Neutrophil (primary cell): ENCODE results near the gene MTPN.

ENCODE experiments used
- H3K27ac ChIP-seq: fragments of 200-600 bp; sonication (generic); 2 replicates; pipeline ENCODE4 v1.5.1; 2016; ENCODE audit warnings: mild to moderate bottlenecking, moderate library complexity
- H3K27me3 ChIP-seq: fragments of 200-600 bp; sonication (generic); 2 replicates; pipeline ENCODE4 v1.6.0; 2016; ENCODE audit warnings: mild to moderate bottlenecking
- H3K36me3 ChIP-seq: fragments of 200-600 bp; sonication (generic); 2 replicates; pipeline ENCODE4 v1.5.1; 2017
- H3K4me1 ChIP-seq, 2 experiments: fragments of 200-600 bp in 1 of 2; sonication (generic) in 1 of 2; 1 replicate in 1 of 2; 2 replicates in 1 of 2; pipeline versions ENCODE4 v1.5.1 to v1.6.1; 2013 to 2016; ENCODE audit warnings: low read depth in 1 of 2, low read length in 1 of 2, mild to moderate bottlenecking in 1 of 2, moderate library complexity in 1 of 2; ENCODE audit not compliant: control insufficient read depth in 1 of 2, insufficient read depth in 1 of 2
- H3K4me3 ChIP-seq, 2 experiments: fragments of 200-600 bp in 1 of 2; sonication (generic) in 1 of 2; 1 replicate in 1 of 2; 2 replicates in 1 of 2; pipeline ENCODE4 v1.5.1; 2013 to 2016; ENCODE audit warnings: low read depth in 1 of 2, low read length in 1 of 2, mild to moderate bottlenecking in 1 of 2, moderate library complexity in 1 of 2
- H3K9me3 ChIP-seq: fragments of 200-600 bp; sonication (generic); 2 replicates; pipeline ENCODE4 v1.5.1; 2016
- CTCF ChIP-seq: fragments of 200-600 bp; sonication (generic); IDR thresholded peaks from 2 replicates; pipeline ENCODE4 v1.5.1; 2016; ENCODE audit warnings: antibody characterized with exemption

The MTPN gene

GRCh38 chr7:135995748-135996147 is 18.6 kb upstream of the MTPN start:
- Histone ChIP-seq H3K27ac (no peak overlapping the region), H3K36me3 (no peaks in the 10 kb centered on the region), H3K9me3 (no peaks in the 10 kb centered on the region), H3K4me1 (no peaks in the 10 kb centered on the region), H3K27me3 (peaks cover 18% of the 10 kb centered on the region), H3K4me3 (no peak overlapping the region)
- no peak for TF ChIP-seq CTCF

GRCh38 chr7:135994466-135995205 is 17.5 kb upstream of the MTPN start:
- no peaks in the 10 kb centered on the region for H3K9me3 ChIP-seq
- H3K4me1 ChIP-seq = no peaks in the 10 kb centered on the region
- H3K4me3 ChIP-seq = no peak overlapping the region
- H3K36me3 ChIP-seq = no peaks in the 10 kb centered on the region
- H3K27me3 ChIP-seq = peaks cover 21% of the 10 kb centered on the region
- no peak for TF ChIP-seq CTCF
- H3K27ac ChIP-seq = no peak overlapping the region

GRCh38 chr7:135993950-135994349 is 16.8 kb upstream of the MTPN start:
- H3K9me3 ChIP-seq = no peaks in the 10 kb centered on the region
- TF ChIP-seq CTCF = no peak
- no peaks in the 10 kb centered on the region for H3K4me1 ChIP-seq
- H3K27ac ChIP-seq = no peak overlapping the region
- H3K36me3 ChIP-seq = no peaks in the 10 kb centered on the region
- no peak overlapping the region for H3K4me3 ChIP-seq
- H3K27me3 ChIP-seq = peaks cover 21% of the 10 kb centered on the region

- Histone ChIP-seq H3K36me3 (no peaks in the 10 kb centered on the region), H3K4me1 (no peaks in the 10 kb centered on the region), H3K27me3 (peaks cover 21% of the 10 kb centered on the region), H3K9me3 (no peaks in the 10 kb centered on the region), H3K4me3 (no peak overlapping the region), H3K27ac (no peak overlapping the region)
- TF ChIP-seq CTCF = no peak
Observed at GRCh38 chr7:135991906-135992305, 14.7 kb upstream of the MTPN start.

- Histone ChIP-seq H3K4me3 (no peak overlapping the region), H3K9me3 (no peaks in the 10 kb centered on the region), H3K27ac (no peak overlapping the region), H3K36me3 (no peaks in the 10 kb centered on the region), H3K4me1 (no peaks in the 10 kb centered on the region), H3K27me3 (peaks cover 21% of the 10 kb centered on the region)
- no peak for TF ChIP-seq CTCF
Observed at GRCh38 chr7:135991322-135991721, 14.2 kb upstream of the MTPN start.
